ENCODE results near the gene CFAP73. TPM values are rescaled to one million over a fixed set of nuclear protein-coding genes. Genes with fewer than 3 reads are reported as not detected.
"Not testable (repeated sequence)": the region's sequence is repeated elsewhere in the genome, so short reads cannot be mapped to it uniquely, and the experiment has no call there.

Gene CFAP73
- total RNA-seq, 3 donors from 2014 or later: 0.29 to 0.46 (median 0.38) TPM

DNA sequence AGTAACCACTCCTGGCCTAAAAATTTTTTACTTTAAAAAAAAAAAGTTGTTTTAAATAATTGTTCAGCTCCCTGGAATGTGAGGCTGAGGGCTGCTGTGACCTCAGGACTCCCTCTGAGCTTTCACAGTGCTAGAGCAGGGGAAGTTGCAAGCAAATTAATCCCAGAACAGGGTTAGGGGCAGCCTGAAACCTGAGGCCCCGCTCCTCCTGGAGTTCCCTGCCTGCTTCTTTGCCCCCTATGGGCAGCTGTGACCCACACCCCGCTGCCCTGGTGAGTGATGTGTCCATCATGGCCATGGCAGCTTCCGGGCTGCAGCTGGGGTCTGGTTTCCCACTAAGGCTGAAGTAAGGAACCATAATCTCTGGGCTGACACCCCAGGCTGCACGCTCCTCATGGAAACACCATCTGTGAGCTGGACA is 45.5 kb downstream of the CFAP73 start:
- H3K36me3 Mint-ChIP-seq (ENCODE audit: insufficient read depth): peaks cover 14% of the 10 kb centered on the region
- no peaks in the 10 kb centered on the region for H3K9me3 Mint-ChIP-seq
- H3K4me3 Mint-ChIP-seq: no peak overlapping the region
- H3K4me1 Mint-ChIP-seq (ENCODE audit: low read depth): no peaks in the 10 kb centered on the region
- no peak for DNase-seq
- H3K27me3 Mint-ChIP-seq (ENCODE audit: low read depth): no peaks in the 10 kb centered on the region
- ATAC-seq: no peak

DNA sequence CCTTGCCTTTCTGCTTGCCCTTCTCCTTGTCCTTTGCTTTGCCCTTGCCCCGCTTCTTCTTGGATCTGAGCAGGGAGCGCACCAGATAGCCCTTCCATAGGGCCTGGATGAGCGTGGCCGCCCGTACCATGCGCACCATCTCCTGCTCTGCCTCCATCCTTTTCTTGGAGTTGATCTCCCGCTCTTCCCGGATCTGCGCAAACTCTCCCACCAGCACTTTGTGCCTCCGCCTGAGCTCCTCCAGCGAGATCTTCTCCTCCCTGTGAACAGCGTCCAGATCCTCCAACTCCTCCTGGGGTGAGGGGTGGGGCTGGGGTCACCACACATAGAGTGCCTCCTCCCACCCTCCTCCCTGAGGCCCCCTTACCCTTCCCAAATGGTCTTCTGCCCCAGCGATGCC is 46.1 kb downstream of the CFAP73 start:
- H3K4me1 Mint-ChIP-seq (ENCODE audit: low read depth): no peaks in the 10 kb centered on the region

DNA sequence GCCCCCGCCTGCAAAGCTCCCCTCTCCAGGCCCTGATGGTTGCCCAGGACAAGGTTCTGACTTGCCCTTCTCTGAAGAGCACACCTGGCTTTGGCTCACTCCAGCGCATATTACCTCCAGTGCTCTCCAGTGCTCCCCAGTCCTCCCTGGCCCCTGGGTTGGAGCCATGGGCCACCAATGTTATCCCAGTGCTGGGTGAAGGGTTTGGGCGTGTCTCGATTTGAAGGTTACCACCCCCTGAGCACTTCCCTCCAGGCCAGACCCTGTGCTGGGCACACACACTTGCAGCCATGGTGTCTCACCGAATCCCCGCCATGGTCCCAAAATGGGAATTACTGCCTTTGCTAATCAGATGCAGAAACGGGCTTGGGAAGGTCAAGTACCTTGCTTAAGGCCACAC is 47.1 kb downstream of the CFAP73 start:
- no peaks in the 10 kb centered on the region for H3K27me3 Mint-ChIP-seq (ENCODE audit: low read depth)
- H3K4me3 Mint-ChIP-seq: no peak overlapping the region
- no peaks in the 10 kb centered on the region for H3K9me3 Mint-ChIP-seq
- no peaks in the 10 kb centered on the region for H3K4me1 Mint-ChIP-seq (ENCODE audit: low read depth)
- H3K36me3 Mint-ChIP-seq (ENCODE audit: insufficient read depth): peaks cover 10% of the 10 kb centered on the region
- DNase-seq: no peak
- ATAC-seq: no peak

More for the DNA sequence above, 46.1 kb downstream of the CFAP73 start:
- no peak overlapping the region for H3K4me3 Mint-ChIP-seq
- H3K36me3 Mint-ChIP-seq (ENCODE audit: insufficient read depth): peaks cover 12% of the 10 kb centered on the region
- H3K9me3 Mint-ChIP-seq: no peaks in the 10 kb centered on the region
- no peak for ATAC-seq
- no peak for DNase-seq
- H3K27me3 Mint-ChIP-seq (ENCODE audit: low read depth): no peaks in the 10 kb centered on the region

DNA sequence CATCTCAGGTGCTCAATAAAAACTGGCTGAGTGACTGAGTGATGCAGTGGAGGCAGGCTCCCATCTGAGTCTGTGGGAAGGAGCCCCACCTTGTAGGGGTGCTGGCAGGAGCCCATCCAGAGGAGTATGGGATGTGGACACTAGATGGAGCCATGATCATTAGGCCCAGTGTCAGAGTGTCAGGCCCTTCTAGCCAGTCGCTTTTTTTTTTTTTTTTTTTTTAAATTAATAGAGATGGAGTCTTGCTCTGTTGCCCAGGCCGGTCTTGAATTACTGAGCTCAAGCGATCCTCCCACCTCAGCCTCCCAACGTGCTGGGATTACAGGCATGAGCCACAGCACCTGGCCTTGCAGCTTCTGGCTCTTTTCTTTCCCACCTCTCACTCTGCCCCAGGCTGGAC is 47.5 kb downstream of the CFAP73 start:
- no peaks in the 10 kb centered on the region for H3K4me1 Mint-ChIP-seq (ENCODE audit: low read depth)
- ATAC-seq (peak; percentile 91 to 95), DNase-seq (peak; percentile 43)
- no peaks in the 10 kb centered on the region for H3K27me3 Mint-ChIP-seq (ENCODE audit: low read depth)
- no peak overlapping the region for H3K4me3 Mint-ChIP-seq
- H3K36me3 Mint-ChIP-seq (ENCODE audit: insufficient read depth): peaks cover 6% of the 10 kb centered on the region
- no peaks in the 10 kb centered on the region for H3K9me3 Mint-ChIP-seq

DNA sequence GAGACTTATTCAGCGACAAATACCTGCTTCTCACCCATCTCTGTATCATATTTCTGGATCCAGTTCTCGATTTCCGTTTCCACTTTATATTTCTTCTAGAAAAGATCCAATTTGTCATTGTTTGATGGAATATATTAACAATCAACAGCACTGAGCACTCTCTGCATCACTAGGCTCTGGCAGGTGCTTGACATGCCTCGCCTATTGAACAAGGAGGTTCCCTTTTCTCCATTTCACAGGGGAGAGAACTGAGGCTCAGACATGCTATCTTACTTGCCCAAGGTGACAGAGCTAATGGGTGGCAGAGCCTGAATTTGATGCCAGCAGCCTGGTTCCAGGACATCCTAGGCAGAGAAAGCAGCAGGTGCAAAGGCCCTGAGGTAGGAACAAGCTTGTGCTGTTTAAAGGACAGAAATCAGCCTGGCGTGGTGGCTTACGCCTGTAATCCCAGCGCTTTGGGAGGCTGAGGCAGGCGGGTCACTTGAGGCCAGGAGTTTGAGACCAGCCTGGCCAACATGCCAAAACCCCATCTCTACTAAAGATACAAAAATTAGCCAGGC is 48.1 kb downstream of the CFAP73 start:
- Mint-ChIP-seq H3K4me1 (ENCODE audit: low read depth) (no peaks in the 10 kb centered on the region), H3K36me3 (ENCODE audit: insufficient read depth) (peaks cover under 1% of the 10 kb centered on the region), H3K9me3 (no peaks in the 10 kb centered on the region), H3K4me3 (no peak overlapping the region), H3K27me3 (ENCODE audit: low read depth) (no peaks in the 10 kb centered on the region)
- DNase-seq (no peak), ATAC-seq (no peak)

DNA sequence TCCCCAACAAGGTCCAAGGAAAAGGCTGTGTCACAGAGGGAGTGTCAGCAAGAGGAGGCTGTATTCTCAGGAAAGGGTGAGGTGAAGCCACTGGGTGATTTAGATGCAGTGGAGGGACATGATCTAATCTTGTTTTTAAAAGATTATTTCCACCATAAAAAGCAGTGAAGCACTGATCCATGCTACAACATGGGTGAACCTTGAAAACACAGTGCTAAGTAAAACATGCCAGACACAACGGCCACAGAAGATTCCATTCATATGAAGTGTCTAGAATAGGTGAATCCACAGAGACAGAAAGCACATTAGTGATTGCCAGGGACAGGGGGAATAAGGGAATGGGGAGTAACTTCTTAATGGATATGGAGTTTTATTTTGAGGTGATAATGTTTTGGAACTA is 48.8 kb downstream of the CFAP73 start:
- no peaks in the 10 kb centered on the region for H3K4me1 Mint-ChIP-seq (ENCODE audit: low read depth)
- no peak overlapping the region for H3K4me3 Mint-ChIP-seq
- no peak for ATAC-seq
- no peak for DNase-seq
- no peaks in the 10 kb centered on the region for H3K27me3 Mint-ChIP-seq (ENCODE audit: low read depth)
- H3K9me3 Mint-ChIP-seq: no peaks in the 10 kb centered on the region
- H3K36me3 Mint-ChIP-seq (ENCODE audit: insufficient read depth): no peaks in the 10 kb centered on the region

DNA sequence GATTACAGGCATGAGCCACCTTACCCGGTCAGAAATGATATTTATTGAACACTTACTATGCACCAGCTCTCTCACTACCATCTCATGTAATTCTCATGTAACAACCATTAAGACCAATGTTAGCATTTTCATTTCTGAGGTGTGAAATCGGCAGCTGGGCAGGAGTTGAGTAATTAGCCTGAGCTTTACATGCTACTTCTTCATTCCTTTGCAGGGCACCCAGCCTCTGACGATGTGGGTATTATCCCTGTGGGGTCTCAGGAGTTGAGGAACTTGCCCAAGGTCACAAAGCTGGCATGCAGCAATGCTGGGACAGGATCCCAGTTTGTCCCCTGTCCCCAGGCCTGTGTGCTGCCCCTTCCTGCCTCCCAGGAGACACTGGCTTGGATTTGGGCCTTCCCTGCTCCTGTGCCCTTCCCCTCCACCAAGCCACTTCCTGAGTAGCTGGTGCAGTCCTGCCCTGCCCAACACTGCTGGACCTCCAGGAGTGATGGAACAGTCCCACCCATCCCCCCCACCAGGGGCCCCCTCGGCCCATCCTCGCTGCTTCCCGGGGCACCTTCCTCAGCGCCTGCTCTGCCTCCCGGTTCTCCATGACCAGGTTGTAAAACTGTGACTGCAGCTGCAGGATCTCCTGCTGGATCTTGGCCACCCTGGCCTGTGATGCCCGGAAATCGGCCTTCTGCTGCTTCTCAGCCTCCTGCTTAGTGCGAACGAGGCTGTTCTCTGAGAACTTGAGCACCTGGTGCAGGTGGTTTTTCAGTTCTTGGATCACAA is 50.7 kb downstream of the CFAP73 start:
- no peaks in the 10 kb centered on the region for H3K36me3 Mint-ChIP-seq (ENCODE audit: insufficient read depth)
- no peak for ATAC-seq
- no peaks in the 10 kb centered on the region for H3K4me1 Mint-ChIP-seq (ENCODE audit: low read depth)
- DNase-seq: no peak
- H3K4me3 Mint-ChIP-seq: no peak overlapping the region
- no peaks in the 10 kb centered on the region for H3K9me3 Mint-ChIP-seq
- no peaks in the 10 kb centered on the region for H3K27me3 Mint-ChIP-seq (ENCODE audit: low read depth)

DNA sequence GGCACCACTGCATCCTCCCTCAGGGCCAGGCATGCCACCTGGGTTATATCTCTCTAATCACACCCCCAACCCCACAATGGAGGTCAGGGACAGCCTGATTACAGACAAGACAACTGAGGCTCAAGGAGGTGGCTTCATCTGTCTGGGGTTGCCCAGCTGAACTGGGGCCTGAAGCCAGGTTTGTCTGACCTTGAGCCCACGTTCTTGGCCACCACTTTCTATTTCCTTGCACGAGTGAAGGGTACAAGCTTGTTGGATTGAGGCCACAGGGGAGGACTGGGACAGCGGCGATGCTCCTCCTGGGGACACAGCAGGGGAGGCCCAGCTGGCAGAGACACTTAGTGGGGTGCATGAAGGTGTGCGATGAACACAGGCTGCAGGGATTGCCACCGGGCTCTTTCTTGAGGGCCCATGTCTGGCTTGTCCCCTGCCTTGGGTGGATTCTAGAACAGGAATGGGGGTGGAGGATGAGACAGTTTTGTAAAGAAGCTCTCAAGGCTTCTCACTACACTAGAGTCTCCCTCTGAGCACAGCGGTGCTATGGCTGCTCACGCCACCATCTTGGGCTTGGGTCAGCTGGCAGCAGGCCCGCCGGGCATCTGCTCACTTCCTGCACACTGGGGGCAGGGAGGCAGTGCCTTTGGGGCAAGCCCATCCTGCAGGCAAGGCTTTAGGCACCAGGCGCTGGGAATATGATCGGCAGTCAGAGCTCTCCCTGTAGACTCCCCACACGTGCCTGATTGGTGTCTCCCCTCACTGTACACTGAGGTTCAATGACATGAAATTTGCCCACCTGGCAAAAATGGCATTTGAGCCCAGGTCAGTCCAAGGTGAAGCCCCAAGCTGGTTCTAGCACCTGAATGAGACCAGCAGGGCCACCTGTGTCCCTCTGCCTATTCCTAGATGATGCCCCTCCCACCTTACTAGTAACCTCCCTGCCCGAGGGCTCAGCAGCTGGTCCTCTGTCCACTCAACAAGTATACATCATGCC is 52.0 kb downstream of the CFAP73 start:
- H3K27me3 Mint-ChIP-seq (ENCODE audit: low read depth): no peaks in the 10 kb centered on the region
- peaks cover 4% of the 10 kb centered on the region for H3K4me1 Mint-ChIP-seq (ENCODE audit: low read depth)
- no peak for ATAC-seq
- H3K9me3 Mint-ChIP-seq: no peaks in the 10 kb centered on the region
- H3K4me3 Mint-ChIP-seq: no peak overlapping the region
- DNase-seq: no peak
- H3K36me3 Mint-ChIP-seq (ENCODE audit: insufficient read depth): no peaks in the 10 kb centered on the region

DNA sequence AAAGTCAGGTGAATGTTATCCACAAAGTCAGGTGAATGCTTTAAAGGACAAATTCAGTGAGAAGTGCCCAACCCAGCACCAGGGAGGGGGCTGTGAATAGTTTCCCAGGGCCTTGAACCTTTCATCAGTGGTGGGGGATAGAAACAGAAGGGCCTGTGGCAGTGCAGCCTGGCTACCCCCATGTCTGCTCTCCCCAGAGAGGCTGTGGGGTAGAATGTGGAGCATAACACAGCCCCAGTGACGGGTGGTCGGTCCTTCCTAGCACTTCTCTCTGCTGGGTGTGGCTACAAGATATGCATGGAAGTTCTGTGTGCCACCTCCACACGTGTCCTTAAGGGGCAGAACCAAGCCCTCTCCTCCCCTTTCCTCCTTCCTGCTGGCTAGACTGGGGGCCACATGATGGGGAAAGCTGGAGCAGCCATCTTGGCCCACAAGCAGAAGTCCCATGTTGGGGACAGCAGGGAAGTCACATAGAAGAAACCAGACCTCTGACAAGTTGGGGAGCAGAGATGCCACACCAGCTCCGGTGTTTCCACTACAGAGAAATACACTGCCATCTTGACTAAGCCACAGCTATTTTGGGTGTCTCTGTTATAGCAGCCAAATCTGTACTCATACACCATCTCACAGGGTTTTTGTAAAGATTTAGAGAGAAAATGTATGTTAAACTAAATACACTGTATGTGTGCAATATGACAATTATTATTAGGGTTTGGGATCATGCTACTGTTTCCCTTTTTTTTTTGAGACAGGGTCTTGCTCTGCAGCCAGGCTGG is 53.0 kb downstream of the CFAP73 start:
- Mint-ChIP-seq H3K9me3 (no peaks in the 10 kb centered on the region), H3K36me3 (ENCODE audit: insufficient read depth) (no peaks in the 10 kb centered on the region), H3K4me1 (ENCODE audit: low read depth) (peaks cover 9% of the 10 kb centered on the region), H3K4me3 (no peak overlapping the region), H3K27me3 (ENCODE audit: low read depth) (no peaks in the 10 kb centered on the region)
- DNase-seq (no peak), ATAC-seq (no peak)

DNA sequence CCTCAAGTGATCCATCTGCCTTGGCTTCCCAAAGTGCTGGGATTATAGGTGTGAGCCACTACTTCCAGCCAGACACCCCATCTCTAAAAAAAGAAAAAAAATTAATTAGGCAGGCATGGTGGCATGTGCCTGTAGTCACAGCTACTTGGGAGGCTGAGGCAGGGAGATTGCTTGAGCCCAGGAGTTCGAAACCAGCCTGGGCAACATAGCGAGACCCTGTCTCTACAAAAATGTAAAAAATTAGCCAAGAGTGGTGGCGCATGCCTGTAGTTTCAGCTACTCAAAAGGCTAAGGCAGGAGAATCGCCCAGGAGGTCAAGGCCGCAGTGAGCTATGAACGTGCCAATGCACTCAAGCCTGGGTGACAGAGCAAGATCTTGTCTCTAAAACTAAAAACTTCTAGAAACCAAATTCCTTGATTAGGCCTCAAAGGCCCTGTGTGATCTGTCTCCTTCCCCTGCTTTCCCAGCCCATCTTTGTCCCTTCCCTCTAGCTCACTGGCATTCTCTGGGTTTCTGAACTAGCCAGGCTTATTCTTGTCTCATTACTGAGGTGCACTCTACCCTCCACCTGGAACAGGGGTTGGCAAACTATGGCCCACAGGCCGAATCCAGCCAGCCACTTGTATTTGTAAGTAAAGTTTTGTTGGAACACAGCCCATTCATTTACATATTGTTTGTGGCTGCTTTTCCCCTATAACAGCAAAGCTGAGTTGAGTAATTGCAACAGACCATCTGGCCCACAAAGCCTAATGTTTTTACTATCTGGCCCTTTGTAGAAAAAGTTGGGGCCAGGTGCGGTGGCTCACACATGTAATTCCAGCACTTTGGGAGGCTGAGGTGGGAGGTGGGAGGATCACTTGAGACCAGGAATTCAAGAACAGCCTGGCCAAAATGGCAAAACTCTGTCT is 54.6 kb downstream of the CFAP73 start:
- ATAC-seq: no peak
- peaks cover 25% of the 10 kb centered on the region for H3K4me1 Mint-ChIP-seq (ENCODE audit: low read depth)

DNA sequence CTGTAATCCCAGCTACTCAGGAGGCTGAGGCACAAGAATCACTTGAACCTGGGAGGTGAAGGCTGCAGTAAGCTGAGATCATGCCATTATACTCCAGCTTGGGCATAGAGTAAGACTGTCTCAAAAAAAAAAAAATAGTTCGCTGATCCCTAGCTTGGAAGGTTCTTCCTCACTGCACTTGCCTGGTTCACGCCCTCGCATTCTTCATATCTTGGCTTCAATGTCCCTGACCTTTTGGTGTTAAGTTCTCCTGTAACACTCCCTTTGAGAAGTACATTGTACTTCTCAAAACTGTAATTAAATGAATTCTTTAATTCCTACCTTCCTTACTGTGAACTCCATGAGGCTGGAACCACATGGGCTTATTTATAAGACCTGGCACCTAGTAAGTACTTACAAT is 55.3 kb downstream of the CFAP73 start:
- Mint-ChIP-seq H3K4me1 (ENCODE audit: low read depth) (peaks cover 32% of the 10 kb centered on the region), H3K27me3 (ENCODE audit: low read depth) (no peaks in the 10 kb centered on the region), H3K9me3 (no peaks in the 10 kb centered on the region), H3K4me3 (no peak overlapping the region), H3K36me3 (ENCODE audit: insufficient read depth) (no peaks in the 10 kb centered on the region)
- no peak for ATAC-seq
- no peak for DNase-seq

More for the DNA sequence above, 54.6 kb downstream of the CFAP73 start:
- no peaks in the 10 kb centered on the region for H3K9me3 Mint-ChIP-seq
- H3K27me3 Mint-ChIP-seq (ENCODE audit: low read depth): no peaks in the 10 kb centered on the region
- DNase-seq: no peak
- H3K36me3 Mint-ChIP-seq (ENCODE audit: insufficient read depth): no peaks in the 10 kb centered on the region
- H3K4me3 Mint-ChIP-seq: no peak overlapping the region

DNA sequence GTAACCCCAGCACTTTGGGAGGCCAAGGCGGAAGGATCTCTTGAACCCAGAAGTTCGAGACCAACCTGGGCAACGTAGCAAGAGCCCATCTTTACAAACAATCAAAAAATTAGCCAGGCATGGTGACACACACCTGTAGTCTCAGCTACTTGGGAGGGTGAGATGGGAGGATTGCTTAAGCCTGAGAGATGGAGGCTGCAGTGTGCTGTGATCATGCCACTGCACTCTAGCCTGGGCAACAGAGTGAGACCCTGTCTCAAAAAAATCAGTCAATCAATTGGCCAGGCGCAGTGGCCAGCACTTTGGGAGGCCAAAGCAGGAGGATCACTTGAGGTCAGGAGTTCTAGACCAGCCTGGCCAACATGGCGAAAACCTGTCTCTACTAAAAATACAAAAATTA is 57.3 kb downstream of the CFAP73 start:
- not testable (repeated sequence) for H3K4me3 Mint-ChIP-seq; ATAC-seq; H3K36me3 Mint-ChIP-seq (ENCODE audit: insufficient read depth); H3K9me3 Mint-ChIP-seq; DNase-seq; H3K27me3 Mint-ChIP-seq (ENCODE audit: low read depth)
- H3K4me1 Mint-ChIP-seq (ENCODE audit: low read depth): peaks cover 50% of the 10 kb centered on the region

DNA sequence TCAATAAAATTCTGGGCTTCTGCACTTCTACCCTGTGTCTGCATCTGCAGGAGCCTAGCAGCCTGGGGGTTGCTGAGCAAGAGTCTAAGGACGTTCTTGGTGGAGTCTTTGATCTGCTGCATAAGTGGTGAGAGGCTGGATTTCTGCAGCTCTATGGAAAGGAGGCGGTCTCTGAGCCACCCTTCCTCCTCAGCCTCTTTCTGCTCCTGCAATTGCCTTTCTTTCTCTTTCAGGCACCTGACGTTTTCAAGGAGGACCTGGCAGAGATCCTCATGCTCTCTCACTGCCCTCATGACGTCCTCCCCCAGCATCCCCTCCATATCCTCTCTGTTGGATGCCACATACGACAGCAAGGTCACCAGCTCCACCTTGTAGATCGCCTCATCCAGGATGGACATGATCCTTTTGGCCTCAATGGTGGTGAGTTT is 58.1 kb downstream of the CFAP73 start:
- Mint-ChIP-seq H3K27me3 (ENCODE audit: low read depth) (no peaks in the 10 kb centered on the region), H3K36me3 (ENCODE audit: insufficient read depth) (no peaks in the 10 kb centered on the region), H3K4me3 (peak overlapping the region; percentile 4), H3K9me3 (no peaks in the 10 kb centered on the region), H3K4me1 (ENCODE audit: low read depth) (peaks cover 50% of the 10 kb centered on the region)
- ATAC-seq: peak; percentile 26 to 32
- DNase-seq: no peak

All from activated T-cell treated with anti-CD3 and anti-CD28 coated beads, Interleukin-2, amount 50 U/mL, for 4 hours (primary cell).